Upper lobe of right lung (tissue), 1 donor: ENCODE measurements around the gene COG7. TPM values are rescaled to one million over a fixed set of nuclear protein-coding genes. Genes with fewer than 3 reads are reported as not detected.
A peak's percentile ranks its signal among the peaks of the same experiment; 100 is the strongest.

Experiments
- ATAC-seq: fragments of 200-7000 bp; cut with Tn5 transposase; one replicate; pipeline ENCODE4 v1.9.1; 2020; ENCODE audit warnings: mild to moderate bottlenecking, moderate library complexity
- DNase-seq: peaks from one replicate; pipeline ENCODE4 v3.0.0-alpha.2; 2020
- H3K27ac ChIP-seq: fragments of 200-600 bp; one replicate; pipeline ENCODE4 v1.8.0; 2022
- H3K27me3 ChIP-seq: fragments of 200-600 bp; one replicate; pipeline ENCODE4 v1.8.0; 2022; ENCODE audit warnings: mild to moderate bottlenecking
- H3K36me3 ChIP-seq: fragments of 200-600 bp; one replicate; pipeline ENCODE4 v1.8.0; 2022
- H3K4me1 ChIP-seq: fragments of 200-600 bp; one replicate; pipeline ENCODE4 v1.8.0; 2022
- H3K4me3 ChIP-seq: fragments of 200-600 bp; one replicate; pipeline ENCODE4 v1.8.0; 2022; ENCODE audit warnings: mild to moderate bottlenecking
- H3K9me3 ChIP-seq: fragments of 200-600 bp; one replicate; pipeline ENCODE4 v1.8.0; 2022
- intact Hi-C: fragments of 100-400 bp; cut with DNase I; formaldehyde crosslinking; loops from one replicate; pipeline ENCODE4 v1.11.0; 2022
- total RNA-seq: library from RNA; stranded (reverse); fragmentation: NEBNext Ultra II Directional; extraction: Animal tissue kit (Norgen Biotek cat#: 25700); gene quantifications from one replicate; pipeline ENCODE4 v1.2.1, GENCODE V29; 2021
- TF ChIP-seq, protein P1 (sequence below): fragments of 200-600 bp; IDR thresholded peaks from one replicate; pipeline ENCODE4 v1.8.0; 2022; ENCODE audit warnings: antibody characterized with exemption
- donor health status: DM: no; HTN: yes; CAD: no; lungs with severe emphysema.

The COG7 gene
- total RNA-seq, 1 donor from 2014 or later: 21.2 TPM

DNA sequence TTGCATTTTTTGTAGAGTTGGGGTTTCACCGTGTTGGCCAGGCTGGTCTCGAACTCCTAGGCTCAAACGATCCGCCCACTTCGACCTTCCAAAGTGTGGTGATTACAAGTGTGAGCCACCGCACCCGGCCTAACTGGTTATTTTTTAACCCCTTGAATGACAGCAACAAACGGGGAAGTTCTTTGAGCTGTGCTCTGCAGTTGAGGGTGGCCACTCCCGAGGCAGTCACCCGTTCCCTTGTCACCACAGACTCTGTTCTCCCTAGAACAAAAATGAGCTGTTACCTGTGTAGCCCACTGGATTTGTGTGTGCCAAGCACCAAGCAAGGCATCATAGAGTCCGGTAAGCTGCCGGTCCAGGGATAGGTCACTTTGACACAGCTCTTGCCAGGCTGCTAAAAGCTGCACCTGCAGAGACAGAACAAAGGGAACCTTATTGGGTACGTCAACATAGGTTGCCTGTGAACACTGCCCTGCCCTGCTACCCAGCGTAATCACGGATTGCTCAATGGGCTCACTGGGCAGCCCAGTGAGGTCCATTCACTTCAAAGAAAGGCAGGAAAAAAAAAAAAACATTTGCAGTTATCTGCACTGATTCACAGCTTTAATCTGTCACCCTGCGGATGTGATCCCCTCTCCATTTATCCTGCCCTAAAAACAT lies 19.6 kb downstream of the COG7 start:
- Histone ChIP-seq H3K27ac (no peak overlapping the region), H3K27me3 (no peaks in the 10 kb centered on the region), H3K4me3 (no peak overlapping the region), H3K9me3 (no peaks in the 10 kb centered on the region), H3K4me1 (peaks cover 17% of the 10 kb centered on the region), H3K36me3 (peaks cover 55% of the 10 kb centered on the region)
- TF ChIP-seq, protein P1, sequence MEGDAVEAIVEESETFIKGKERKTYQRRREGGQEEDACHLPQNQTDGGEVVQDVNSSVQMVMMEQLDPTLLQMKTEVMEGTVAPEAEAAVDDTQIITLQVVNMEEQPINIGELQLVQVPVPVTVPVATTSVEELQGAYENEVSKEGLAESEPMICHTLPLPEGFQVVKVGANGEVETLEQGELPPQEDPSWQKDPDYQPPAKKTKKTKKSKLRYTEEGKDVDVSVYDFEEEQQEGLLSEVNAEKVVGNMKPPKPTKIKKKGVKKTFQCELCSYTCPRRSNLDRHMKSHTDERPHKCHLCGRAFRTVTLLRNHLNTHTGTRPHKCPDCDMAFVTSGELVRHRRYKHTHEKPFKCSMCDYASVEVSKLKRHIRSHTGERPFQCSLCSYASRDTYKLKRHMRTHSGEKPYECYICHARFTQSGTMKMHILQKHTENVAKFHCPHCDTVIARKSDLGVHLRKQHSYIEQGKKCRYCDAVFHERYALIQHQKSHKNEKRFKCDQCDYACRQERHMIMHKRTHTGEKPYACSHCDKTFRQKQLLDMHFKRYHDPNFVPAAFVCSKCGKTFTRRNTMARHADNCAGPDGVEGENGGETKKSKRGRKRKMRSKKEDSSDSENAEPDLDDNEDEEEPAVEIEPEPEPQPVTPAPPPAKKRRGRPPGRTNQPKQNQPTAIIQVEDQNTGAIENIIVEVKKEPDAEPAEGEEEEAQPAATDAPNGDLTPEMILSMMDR: no peak
- intact Hi-C loops: loop anchor here (5.0 kb wide), 1 partner anchor 251 kb away; the partner anchor contains the start of gene SCNN1G
- peak; percentile 55 for ATAC-seq
- DNase-seq: no peak

DNA sequence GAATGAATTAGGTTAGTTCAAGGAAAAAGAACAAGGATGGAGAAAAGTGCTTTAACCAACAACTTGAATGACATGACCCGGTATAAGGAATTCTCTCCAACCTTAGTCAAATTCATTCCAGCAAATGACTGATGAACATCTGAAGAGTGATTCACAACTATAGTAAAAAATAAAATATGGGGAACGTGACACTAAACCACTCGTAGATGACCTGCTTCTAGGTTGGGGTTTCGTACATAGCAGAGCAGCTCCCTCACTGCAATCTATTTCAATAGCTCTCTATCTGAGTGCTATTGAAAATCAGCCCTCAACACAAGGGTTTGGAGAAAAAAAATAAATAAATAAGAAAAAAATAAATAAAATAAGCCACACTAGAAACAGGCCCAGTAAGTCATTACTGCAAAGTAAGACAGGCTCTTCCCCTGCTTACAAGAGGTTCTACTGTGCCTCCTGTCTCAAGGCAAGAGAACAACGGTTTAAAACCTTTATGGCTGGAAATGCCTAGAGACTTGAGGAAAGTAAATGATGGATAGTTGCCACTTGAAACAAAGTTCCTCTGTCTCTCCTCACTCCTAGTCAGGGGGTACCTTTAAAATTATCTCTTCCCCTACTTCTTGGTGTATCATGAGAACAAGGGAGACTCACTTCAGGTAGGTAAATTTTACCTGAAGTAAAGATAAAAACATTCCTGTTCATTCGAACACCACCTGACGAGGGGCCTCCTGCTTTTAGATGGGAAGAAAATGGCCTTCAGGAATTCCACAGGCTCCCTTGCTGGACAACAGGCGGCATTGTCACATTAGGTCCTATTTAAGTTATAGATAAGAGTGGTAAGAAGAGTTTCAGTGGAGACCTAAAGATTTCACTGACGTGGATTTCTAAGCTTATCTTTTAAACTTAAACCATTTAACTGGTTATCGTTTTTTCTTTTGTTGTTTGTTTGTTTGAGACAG lies 20.5 kb downstream of the COG7 start:
- ATAC-seq (peak; percentile 47), DNase-seq (no peak)
- Histone ChIP-seq H3K27ac (no peak overlapping the region), H3K27me3 (no peaks in the 10 kb centered on the region), H3K4me1 (peaks cover 17% of the 10 kb centered on the region), H3K9me3 (no peaks in the 10 kb centered on the region), H3K36me3 (peaks cover 46% of the 10 kb centered on the region), H3K4me3 (no peak overlapping the region)
- TF ChIP-seq, protein P1: peak; percentile 13
- intact Hi-C loops: loop anchor here (5.0 kb wide), 1 partner anchor 250 kb away; the partner anchor contains the start of gene SCNN1G

DNA sequence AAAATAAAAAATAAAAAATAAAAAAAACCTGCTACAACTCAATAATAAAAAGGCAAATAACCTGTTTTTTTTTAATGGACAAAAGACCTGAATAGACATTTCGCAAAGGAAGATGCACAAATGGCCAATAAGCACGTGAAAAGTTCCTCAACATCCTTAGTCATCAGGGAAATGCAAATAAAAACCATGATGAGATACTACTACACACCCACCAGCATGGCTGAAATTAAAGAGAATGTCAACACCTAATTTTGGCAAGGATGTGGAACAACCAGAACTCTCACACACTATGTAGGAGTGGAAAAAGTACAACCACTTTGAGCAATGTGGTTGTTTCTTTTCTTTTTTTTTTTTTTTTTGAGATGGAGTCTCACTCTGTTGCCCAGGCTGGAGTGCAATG lies 24.6 kb downstream of the COG7 start:
- TF ChIP-seq, protein P1: no peak
- ATAC-seq (no peak), DNase-seq (no peak)
- H3K36me3 ChIP-seq: peaks cover 38% of the 10 kb centered on the region
- no peak overlapping the region for H3K4me3 ChIP-seq
- no peak overlapping the region for H3K27ac ChIP-seq
- H3K27me3 ChIP-seq: no peaks in the 10 kb centered on the region
- peaks cover 16% of the 10 kb centered on the region for H3K4me1 ChIP-seq
- H3K9me3 ChIP-seq: no peaks in the 10 kb centered on the region
- intact Hi-C loops: no loop called here

DNA sequence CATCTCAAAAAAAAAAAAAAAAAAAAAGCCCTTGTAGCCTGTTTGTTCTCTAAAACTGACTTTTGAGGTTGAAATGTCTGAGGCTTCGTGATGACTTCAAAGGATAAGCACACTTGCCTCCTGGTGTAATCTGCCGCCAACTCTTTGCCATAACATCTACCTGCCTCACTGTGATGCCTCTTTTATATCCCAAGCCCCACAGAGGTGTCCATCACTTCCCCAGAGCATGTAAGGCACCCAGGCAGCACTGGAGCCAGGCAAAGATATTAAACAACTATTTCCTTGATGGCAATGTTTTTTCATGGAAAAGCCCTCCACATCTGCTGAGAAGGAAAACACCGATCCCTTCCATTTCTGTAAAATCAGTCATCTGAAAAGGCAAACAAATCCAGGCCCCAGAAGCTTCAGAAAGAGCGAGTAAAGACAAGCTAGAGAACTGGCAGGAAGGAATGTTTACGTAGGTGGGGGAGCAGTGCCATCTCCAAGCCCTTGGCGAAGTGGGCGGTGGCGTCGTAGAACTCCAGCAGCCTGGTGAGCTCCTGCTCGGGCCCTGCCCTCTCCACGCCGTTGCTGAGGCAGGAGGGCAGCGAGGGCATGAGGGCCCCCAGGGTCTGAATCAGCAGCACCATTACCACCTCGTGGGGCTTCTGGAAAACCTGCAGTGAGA lies 28.6 kb downstream of the COG7 start:
- no peaks in the 10 kb centered on the region for H3K9me3 ChIP-seq
- H3K27ac ChIP-seq: peak overlapping the region; percentile 88
- no peak overlapping the region for H3K4me3 ChIP-seq
- peak; percentile 73 for DNase-seq
- H3K36me3 ChIP-seq: peaks cover 4% of the 10 kb centered on the region
- TF ChIP-seq, protein P1: no peak
- H3K27me3 ChIP-seq: no peaks in the 10 kb centered on the region
- H3K4me1 ChIP-seq: peaks cover 20% of the 10 kb centered on the region
- intact Hi-C loops: no loop called here
- peak; percentile 70 for ATAC-seq

DNA sequence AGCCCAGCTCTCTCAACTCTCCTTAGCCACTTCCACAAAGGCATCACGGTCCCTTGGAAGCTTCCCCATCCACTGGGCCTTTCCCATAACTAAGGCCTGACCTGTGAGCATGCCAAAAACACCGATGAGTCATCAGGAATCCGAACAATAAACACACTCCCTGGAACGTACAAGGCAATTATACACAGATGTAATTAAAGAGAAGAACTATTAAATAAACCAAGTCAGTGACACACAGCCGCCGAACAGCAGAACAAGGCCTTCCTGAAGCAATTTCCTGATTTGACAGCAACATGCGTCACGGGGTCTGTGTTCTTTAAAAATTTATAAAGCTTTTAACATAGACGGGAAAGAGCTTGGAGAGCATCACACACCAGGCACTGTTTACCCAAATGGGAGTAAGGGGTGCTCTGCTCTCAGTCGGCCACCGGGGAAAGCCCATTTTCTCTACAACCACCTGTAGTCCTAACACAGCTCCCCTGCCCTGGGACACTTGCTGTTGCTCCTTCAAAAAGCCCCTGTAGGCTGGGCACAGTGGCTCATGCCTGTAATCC lies 29.4 kb downstream of the COG7 start:
- no peaks in the 10 kb centered on the region for H3K27me3 ChIP-seq
- H3K27ac ChIP-seq: peak overlapping the region; percentile 88
- no peak overlapping the region for H3K4me3 ChIP-seq
- peaks cover 2% of the 10 kb centered on the region for H3K36me3 ChIP-seq
- intact Hi-C loops: no loop called here
- TF ChIP-seq, protein P1: no peak
- H3K9me3 ChIP-seq: no peaks in the 10 kb centered on the region
- H3K4me1 ChIP-seq: peaks cover 20% of the 10 kb centered on the region
- DNase-seq (peak; percentile 65), ATAC-seq (peak; percentile 93)
